SK-N-SH (cell line): Measurements from ENCODE around the gene MARCHF10. TPM values are rescaled to one million over a fixed set of nuclear protein-coding genes. Genes with fewer than 3 reads are reported as not detected.

Experiments
- CTCF ChIA-PET: fragments of 300-600, 350-600 bp; formaldehyde crosslinking; extraction: SDS; loops from one replicate; lab custom pipeline; 2021; lab: Yijun Ruan, JAX
- POLR2A ChIA-PET: fragments of 350-600 bp; sonication (Branson Sonifier 250); formaldehyde crosslinking; extraction: SDS; loops from one replicate; lab custom pipeline; 2020; ENCODE audit warnings: antibody characterized with exemption, inconsistent platforms; lab: Yijun Ruan, JAX
- DNase-seq: peaks from one replicate; pipeline ENCODE4 v3.0.0; 2012
- H2AFZ ChIP-seq: fragments of 200-600 bp; sonication (generic); 2 replicates; pipeline ENCODE4 v1.8.1; 2016; ENCODE audit warnings: antibody characterized with exemption, mild to moderate bottlenecking, low read depth
- H3F3A ChIP-seq: fragments of 200-600 bp; sonication (generic); replicated peaks from 2 replicates; pipeline ENCODE3; 2016; ENCODE audit warnings: antibody characterized with exemption, mild to moderate bottlenecking; ENCODE audit not compliant: insufficient read depth
- H3K27ac ChIP-seq, 2 experiments: fragments of 200-500 bp in 1 of 2; fragments of 200-600 bp in 1 of 2; sonication (Bioruptor generic) in 1 of 2; sonication (generic), shearing (Covaris generic) in 1 of 2; 2 replicates each; pipeline versions ENCODE4 v1.5.1 to v1.6.1; 2014 to 2016; ENCODE audit warnings: low read depth in 2 of 2, inconsistent platforms in 1 of 2, low read length in 1 of 2, mild to moderate bottlenecking in 1 of 2, mixed read lengths in 1 of 2
- H3K27me3 ChIP-seq: fragments of 200-600 bp; sonication (generic), shearing (Covaris generic); 2 replicates; pipeline ENCODE4 v1.6.1; 2016; ENCODE audit warnings: mixed run types; ENCODE audit not compliant: insufficient read depth
- H3K36me3 ChIP-seq, 2 experiments: fragments of 200-500 bp in 1 of 2; fragments of 200-600 bp in 1 of 2; sonication (Bioruptor generic) in 1 of 2; sonication (generic) in 1 of 2; replicated peaks in 1 of 2; 2 replicates each; pipeline versions ENCODE3 to v1.5.1; 2014 to 2016; ENCODE audit warnings: low read length in 1 of 2, mild to moderate bottlenecking in 1 of 2; ENCODE audit not compliant: insufficient read depth in 2 of 2, control insufficient read depth in 1 of 2
- H3K4me1 ChIP-seq, 2 experiments: fragments of 200-500 bp in 1 of 2; fragments of 200-600 bp in 1 of 2; sonication (Bioruptor generic) in 1 of 2; sonication (generic), shearing (Covaris generic) in 1 of 2; 2 replicates each; pipeline versions ENCODE4 v1.5.1 to v1.6.1; 2014 to 2016; ENCODE audit warnings: low read depth in 1 of 2, low read length in 1 of 2, mixed run types in 1 of 2; ENCODE audit not compliant: insufficient read depth in 2 of 2, control insufficient read depth in 1 of 2
- H3K4me2 ChIP-seq: fragments of 200-600 bp; sonication (generic), shearing (Covaris generic); 2 replicates; pipeline ENCODE4 v1.6.1; 2017; ENCODE audit warnings: mixed run types
- H3K4me3 ChIP-seq, 2 experiments: fragments of 200-500 bp in 1 of 2; fragments of 200-600 bp in 1 of 2; sonication (Bioruptor generic) in 1 of 2; sonication (generic), shearing (Covaris generic) in 1 of 2; 2 replicates each; pipeline versions ENCODE4 v1.5.1 to v1.8.1; 2014 to 2016; ENCODE audit warnings: low read depth in 2 of 2, inconsistent platforms in 1 of 2, low read length in 1 of 2, mild to moderate bottlenecking in 1 of 2, mixed read lengths in 1 of 2, moderate library complexity in 1 of 2
- H3K79me2 ChIP-seq: fragments of 200-600 bp; sonication (generic); 2 replicates; pipeline ENCODE4 v1.8.1; 2017; ENCODE audit warnings: mild to moderate bottlenecking; ENCODE audit not compliant: insufficient read depth
- H3K9ac ChIP-seq: fragments of 200-600 bp; sonication (generic); 2 replicates; pipeline ENCODE4 v1.6.1; 2017; ENCODE audit warnings: mixed run types
- H3K9me2 ChIP-seq: fragments of 200-600 bp; sonication (generic); 2 replicates; pipeline ENCODE4 v1.6.1; 2017; ENCODE audit warnings: mixed run types
- H3K9me3 ChIP-seq: fragments of 200-600 bp; sonication (generic); 2 replicates; pipeline ENCODE4 v1.6.1; 2017; ENCODE audit warnings: mixed run types, mild to moderate bottlenecking, moderate library complexity
- H4K20me1 ChIP-seq: fragments of 200-600 bp; sonication (generic); 2 replicates; pipeline ENCODE4 v1.6.1; 2017; ENCODE audit warnings: mild to moderate bottlenecking, mixed run types; ENCODE audit not compliant: insufficient read depth
- CTCF ChIP-seq: fragments of 200-600 bp; sonication (generic); IDR thresholded peaks from 2 replicates; pipeline ENCODE4 v1.6.1; 2017; ENCODE audit warnings: antibody characterized with exemption, mild to moderate bottlenecking, moderate library complexity
- RAD21 ChIP-seq: IDR thresholded peaks from 2 replicates; pipeline ENCODE4 v1.6.1; 2012; ENCODE audit warnings: mild to moderate bottlenecking, low read length
- REST ChIP-seq: IDR thresholded peaks from 2 replicates; pipeline ENCODE4 v1.6.1; 2012; ENCODE audit warnings: mild to moderate bottlenecking, low read depth, low read length, moderate library complexity
- TAF1 ChIP-seq: IDR thresholded peaks from 2 replicates; pipeline ENCODE4 v1.6.1; 2012; ENCODE audit warnings: low read depth, mild to moderate bottlenecking, low read length, moderate library complexity, borderline replicate concordance
- WGBS: methylation state at CpG from one replicate; pipeline ENCODE4 v1.1.6; 2017; ENCODE audit warnings: low lambda C conversion rate; 5-methylcytosine and 5-hydroxymethylcytosine counted together
- polyA plus RNA-seq, 3 experiments: library from polyadenylated mRNA; depleted of rRNA; stranded (reverse); fragments of >200 nt; gene quantifications; 2 replicates each; pipeline ENCODE4 v1.2.3, GENCODE V29; 2012

The MARCHF10 gene
- polyA plus RNA-seq, 1 of the 3 experiments (the other 2 are of a cell fraction): 0.16 TPM

- ChIA-PET CTCF (interaction anchor here (0.6 to 8.6 kb wide), 33 partner anchors 8 to 1023 kb away, joined by 3 to 67 read pairs (median 4); no protein-coding TSS in a partner anchor), POLR2A (no interaction called here)
- over 99% methylated on average over 4 of the region's 4 CpGs for WGBS
Measured at GRCh38 chr17:62672957-62673356, 135.2 kb downstream of the MARCHF10 start.

More at GRCh38 chr17:62672957-62673356, 135.2 kb downstream of the MARCHF10 start:
- Histone ChIP-seq H3K4me1 (peaks cover 0 to 18% of the 10 kb centered on the region in 2 experiments; a peak in 1 of 4 replicates), H3K9ac (no peak overlapping the region), H3K9me3 (no peaks in the 10 kb centered on the region), H3K4me3 (no peak overlapping the region), H2AFZ (no peak overlapping the region), H3K27ac (no peak overlapping the region), H4K20me1 (peaks cover 5% of the 10 kb centered on the region; the same call in 1 of the 2 replicates), H3K27me3 (no peaks in the 10 kb centered on the region), H3K9me2 (no peaks in the 10 kb centered on the region), H3K4me2 (no peak overlapping the region), H3K36me3 (peaks cover 61 to 69% of the 10 kb centered on the region in 2 experiments), H3K79me2 (peaks cover 37% of the 10 kb centered on the region; the same call in 1 of the 2 replicates), H3F3A (peaks cover 21% of the 10 kb centered on the region)
- TF ChIP-seq TAF1 (no peak), REST (no peak), RAD21 (no peak), CTCF (no peak)
- DNase-seq: peak; percentile 56
